Stomach (tissue), 9 donors: ENCODE results near the gene LCN1. TPM values are rescaled to one million over a fixed set of nuclear protein-coding genes. Genes with fewer than 3 reads are reported as not detected.
"Not testable (repeated sequence)": the region's sequence is repeated elsewhere in the genome, so short reads cannot be mapped to it uniquely, and the experiment has no call there.

Experiments
- DNase-seq, 2 donors: peaks; one replicate each; pipeline versions ENCODE4 v3.0.0 to v3.0.0-alpha.2; 2013 to 2019
- H3K27ac ChIP-seq, 5 donors: fragments of 200-600 bp in 4 of 5; sonication (generic) in 4 of 5; one replicate each; pipeline ENCODE4 v1.5.1; 2013 to 2019; ENCODE audit warnings: mild to moderate bottlenecking in 1 of 5, moderate library complexity in 1 of 5
- H3K27me3 ChIP-seq, 3 donors: fragments of 200-600 bp; sonication (generic); one replicate each; pipeline ENCODE4 v1.5.1; 2017 to 2019; ENCODE audit warnings: mixed run types in 1 of 3
- H3K36me3 ChIP-seq, 4 donors: fragments of 200-600 bp; sonication (generic); 1 replicate in 3 of 4; 2 replicates in 1 of 4; pipeline ENCODE4 v1.5.1; 2016 to 2019
- H3K4me1 ChIP-seq, 4 donors: fragments of 200-600 bp; sonication (generic); one replicate each; pipeline ENCODE4 v1.5.1; 2016 to 2019
- H3K4me3 ChIP-seq, 4 donors: fragments of 200-600 bp; sonication (generic) in 3 of 4; one replicate each; pipeline ENCODE4 v1.5.1; 2016 to 2019; ENCODE audit warnings: mild to moderate bottlenecking in 1 of 4
- H3K9me3 ChIP-seq, 4 donors: fragments of 200-600 bp; sonication (generic); one replicate each; pipeline ENCODE4 v1.5.1; 2016 to 2019
- EP300 ChIP-seq: sonication (generic); formaldehyde crosslinking; IDR thresholded peaks from one replicate; pipeline ENCODE4 v1.6.1; 2017; ENCODE audit warnings: antibody characterized with exemption
- POLR2A ChIP-seq, 4 donors: fragments of 450-650 bp; IDR thresholded peaks; one replicate each; pipeline ENCODE4 v1.6.1; 2016; ENCODE audit warnings: antibody characterized with exemption in 4 of 4, control low read depth in 2 of 4, mild to moderate bottlenecking in 1 of 4, moderate library complexity in 1 of 4
- POLR2AphosphoS5 ChIP-seq, 3 donors: sonication (generic); formaldehyde crosslinking; IDR thresholded peaks; one replicate each; pipeline ENCODE4 v1.6.1; 2016; ENCODE audit warnings: antibody characterized with exemption in 3 of 3
- WGBS, 5 donors: extraction: QIAGEN DNeasy Blood & Tissue Kit in 3 of 5; methylation state at CpG; one replicate each; pipeline versions ENCODE4 v1.1.5 to v1.1.7; 2013 to 2018; 5-methylcytosine and 5-hydroxymethylcytosine counted together
- intact Hi-C: fragments of 100-400 bp; cut with DNase I; formaldehyde crosslinking; loops from one replicate; pipeline ENCODE4 v1.15.1; 2023; ENCODE audit warnings: low total_unique reads
- polyA plus RNA-seq, 3 donors: library from polyadenylated mRNA; stranded (reverse); fragments of 200-250 nt; gene quantifications; one replicate each; pipeline ENCODE4 v1.2.3, GENCODE V29; 2013
- total RNA-seq, 5 donors: library from RNA; depleted of rRNA; stranded (reverse); fragments of >200 nt; gene quantifications; one replicate each; pipeline versions ENCODE4 v1.1.0 to v1.2.3, GENCODE V29; 2014 to 2016
- TF ChIP-seq, protein P1 (sequence below), 7 experiments: fragments of 450-650 bp in 4 of 7; fragments of 200-600 bp in 3 of 7; sonication (generic) in 3 of 7; IDR thresholded peaks; one replicate each; pipeline ENCODE4 v1.5.1; 2016 to 2019; ENCODE audit warnings: antibody characterized with exemption in 7 of 7, control low read depth in 2 of 7, mild to moderate bottlenecking in 1 of 7
- donor health status: healthy with polysubstance abuse.
- donor health status: Bipolar disorder and iron deficiency.
- donor health status: healthy.

The LCN1 gene
- total and polyA plus RNA-seq, 8 donors = not detected

DNA sequence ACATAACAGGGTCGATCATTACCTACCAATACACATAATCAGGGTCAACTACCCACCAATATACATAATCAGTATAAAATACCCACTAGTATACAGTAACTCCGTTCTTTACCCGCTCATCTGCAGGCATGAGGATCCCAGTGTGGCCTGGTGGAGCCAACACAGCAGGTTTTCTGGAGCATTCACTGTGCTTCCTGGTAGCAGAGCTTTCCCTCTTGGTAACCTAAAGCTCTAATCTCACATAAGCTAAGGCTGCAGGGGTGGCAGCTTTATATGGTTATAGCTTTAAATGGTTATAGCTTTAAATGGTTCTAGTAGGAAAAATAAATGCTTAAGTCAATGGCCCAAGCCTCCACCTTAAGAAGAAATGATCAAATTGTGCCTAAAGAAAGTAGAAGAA, 11.9 kb downstream of the LCN1 start:
- H3K27me3 ChIP-seq = peaks cover 0 to 42% (median 0%) of the 10 kb centered on the region in 3 donors
- H3K4me3 ChIP-seq = no peak overlapping the region
- TF ChIP-seq EP300 (no peak), POLR2A (IDR thresholded peaks at IDR 0.05) (no peak), POLR2AphosphoS5 (IDR thresholded peaks at IDR 0.05) (no peak)
- TF ChIP-seq, protein P1, sequence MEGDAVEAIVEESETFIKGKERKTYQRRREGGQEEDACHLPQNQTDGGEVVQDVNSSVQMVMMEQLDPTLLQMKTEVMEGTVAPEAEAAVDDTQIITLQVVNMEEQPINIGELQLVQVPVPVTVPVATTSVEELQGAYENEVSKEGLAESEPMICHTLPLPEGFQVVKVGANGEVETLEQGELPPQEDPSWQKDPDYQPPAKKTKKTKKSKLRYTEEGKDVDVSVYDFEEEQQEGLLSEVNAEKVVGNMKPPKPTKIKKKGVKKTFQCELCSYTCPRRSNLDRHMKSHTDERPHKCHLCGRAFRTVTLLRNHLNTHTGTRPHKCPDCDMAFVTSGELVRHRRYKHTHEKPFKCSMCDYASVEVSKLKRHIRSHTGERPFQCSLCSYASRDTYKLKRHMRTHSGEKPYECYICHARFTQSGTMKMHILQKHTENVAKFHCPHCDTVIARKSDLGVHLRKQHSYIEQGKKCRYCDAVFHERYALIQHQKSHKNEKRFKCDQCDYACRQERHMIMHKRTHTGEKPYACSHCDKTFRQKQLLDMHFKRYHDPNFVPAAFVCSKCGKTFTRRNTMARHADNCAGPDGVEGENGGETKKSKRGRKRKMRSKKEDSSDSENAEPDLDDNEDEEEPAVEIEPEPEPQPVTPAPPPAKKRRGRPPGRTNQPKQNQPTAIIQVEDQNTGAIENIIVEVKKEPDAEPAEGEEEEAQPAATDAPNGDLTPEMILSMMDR (IDR thresholded peaks at IDR 0.05) = no peak
- peak in 1 of 2 donors; percentile 15 for DNase-seq
- no peaks in the 10 kb centered on the region for H3K36me3 ChIP-seq
- no peaks in the 10 kb centered on the region for H3K4me1 ChIP-seq
- 86 to 99% (median 89%) methylated on average over 3 of the region's 3 CpGs for WGBS, 5 donors
- no peak overlapping the region for H3K27ac ChIP-seq
- intact Hi-C loops = no loop called here
- peaks cover 0 to 7% (median 0%) of the 10 kb centered on the region in 4 donors for H3K9me3 ChIP-seq

DNA sequence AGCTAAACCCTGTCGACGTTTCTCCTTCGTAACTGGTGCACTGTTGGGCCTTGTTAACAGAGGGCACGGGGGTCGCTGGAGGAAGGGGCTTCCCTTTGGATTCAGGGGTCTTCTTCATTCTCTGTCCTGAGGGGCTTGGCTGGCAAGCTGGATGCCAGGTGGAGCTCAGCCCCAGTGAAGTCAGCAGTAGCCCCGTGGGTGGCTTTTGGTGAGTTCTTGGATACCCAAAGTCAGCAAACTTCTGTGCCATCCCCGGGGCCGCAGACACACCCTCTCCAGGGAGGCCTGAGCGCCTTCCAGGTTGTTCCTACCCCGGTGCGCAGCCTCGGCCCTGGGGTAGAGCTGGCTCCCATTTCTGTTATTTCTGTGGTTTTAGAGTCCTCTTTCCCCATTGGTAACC, 12.4 kb downstream of the LCN1 start:
- no peaks in the 10 kb centered on the region for H3K36me3 ChIP-seq
- no peak overlapping the region for H3K27ac ChIP-seq
- H3K9me3 ChIP-seq = peaks cover 0 to 7% (median 0%) of the 10 kb centered on the region in 4 donors
- 89 to 92% (median 90%) methylated on average over 12 of the region's 12 CpGs for WGBS, 5 donors
- DNase-seq = peak in 1 of 2 donors; percentile 18
- no peak overlapping the region for H3K4me3 ChIP-seq
- no peaks in the 10 kb centered on the region for H3K4me1 ChIP-seq
- peaks cover 0 to 45% (median 0%) of the 10 kb centered on the region in 3 donors for H3K27me3 ChIP-seq
- intact Hi-C loops = no loop called here
- TF ChIP-seq EP300 (no peak), POLR2AphosphoS5 (IDR thresholded peaks at IDR 0.05) (no peak), POLR2A (IDR thresholded peaks at IDR 0.05) (no peak)
- TF ChIP-seq, protein P1 (IDR thresholded peaks at IDR 0.05) = no peak

DNA sequence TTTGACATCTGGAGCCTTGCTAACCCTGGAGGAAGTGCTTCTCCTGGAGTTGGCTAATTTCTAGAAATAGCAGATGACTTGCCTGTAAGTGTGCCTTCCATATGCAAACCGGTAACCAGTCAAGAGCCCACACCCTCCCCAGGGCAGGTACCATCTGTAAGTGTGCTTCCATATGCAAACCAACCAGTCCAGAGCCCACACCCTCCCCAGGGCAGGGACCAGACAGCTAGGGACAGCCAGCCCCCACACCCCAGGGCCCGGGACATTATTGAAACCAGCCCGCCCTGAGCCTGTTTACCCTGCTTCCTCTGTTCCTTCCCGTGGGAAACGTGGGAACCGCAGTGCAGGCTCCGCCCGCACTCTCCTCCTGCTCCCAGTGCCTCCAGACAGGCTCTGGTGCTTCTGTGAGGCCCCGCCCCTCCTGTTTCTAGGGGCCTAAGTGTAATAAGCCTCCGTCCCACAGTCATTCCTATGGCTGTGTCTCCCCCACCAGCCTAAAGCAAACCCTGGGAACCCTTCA, 13.0 kb downstream of the LCN1 start:
- H3K36me3 ChIP-seq, H3K9me3 ChIP-seq, H3K4me3 ChIP-seq, intact Hi-C loops, H3K27ac ChIP-seq, H3K4me1 ChIP-seq, DNase-seq: not testable (repeated sequence)
- peaks cover 0 to 51% (median 0%) of the 10 kb centered on the region in 3 donors for H3K27me3 ChIP-seq
- WGBS, 5 donors = 14 to 27% (median 22%) methylated on average over 9 to 10 of the region's 10 CpGs

DNA sequence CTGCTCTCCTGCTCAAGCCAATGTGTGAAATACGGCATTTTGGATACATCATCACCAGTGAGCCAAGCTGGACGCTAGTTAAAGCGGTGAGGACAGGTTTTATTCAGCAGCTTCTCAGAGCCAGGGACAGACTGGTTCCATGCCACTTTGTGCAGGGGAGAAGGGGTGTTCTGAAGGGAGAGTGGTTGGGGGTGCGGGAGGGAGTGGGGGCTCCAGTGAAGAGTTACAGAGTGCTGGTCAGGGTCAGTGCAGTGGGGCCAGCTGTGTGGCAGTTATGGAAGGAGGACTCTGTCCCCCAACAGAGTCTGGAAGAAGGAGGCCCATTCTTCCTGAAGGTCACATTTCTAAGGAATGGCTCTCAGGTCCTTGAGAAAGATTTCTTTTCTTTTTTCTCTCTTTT, 13.6 kb downstream of the LCN1 start:
- WGBS, 5 donors = 67 to 81% (median 75%) methylated on average over 4 of the region's 4 CpGs
- intact Hi-C loops, H3K27ac ChIP-seq, H3K4me1 ChIP-seq, H3K36me3 ChIP-seq, H3K4me3 ChIP-seq, H3K9me3 ChIP-seq: not testable (repeated sequence)
- peak in 1 of 2 donors; percentile 10 for DNase-seq
- H3K27me3 ChIP-seq = peaks cover 0 to 56% (median 0%) of the 10 kb centered on the region in 3 donors

DNA sequence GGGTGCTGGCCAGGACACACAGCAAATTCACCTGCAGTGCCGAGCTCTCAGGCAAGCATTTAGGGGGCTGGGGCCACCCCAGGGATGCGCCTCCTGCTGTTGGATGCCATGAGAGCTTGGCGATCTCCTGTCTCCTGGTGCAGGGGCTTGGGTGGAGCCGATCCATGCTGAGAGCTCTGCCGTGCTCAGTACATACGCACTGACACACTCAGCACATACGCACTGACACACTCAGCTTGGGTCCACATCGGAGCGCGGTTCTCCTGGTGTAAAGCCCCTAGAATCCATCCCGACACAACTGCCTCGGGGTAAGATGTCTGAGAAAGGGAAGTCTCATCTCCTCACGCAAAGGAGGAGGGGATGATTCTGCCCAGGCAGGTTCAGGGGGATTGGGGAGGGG, 14.4 kb downstream of the LCN1 start:
- H3K4me3 ChIP-seq, H3K4me1 ChIP-seq, H3K36me3 ChIP-seq, intact Hi-C loops, H3K9me3 ChIP-seq, H3K27ac ChIP-seq: not testable (repeated sequence)
- WGBS, 5 donors = 68 to 88% (median 76%) methylated on average over 4 to 13 of the region's 13 CpGs
- H3K27me3 ChIP-seq = peaks cover 0 to 64% (median 0%) of the 10 kb centered on the region in 3 donors
- DNase-seq = peak in 1 of 2 donors; percentile 11

DNA sequence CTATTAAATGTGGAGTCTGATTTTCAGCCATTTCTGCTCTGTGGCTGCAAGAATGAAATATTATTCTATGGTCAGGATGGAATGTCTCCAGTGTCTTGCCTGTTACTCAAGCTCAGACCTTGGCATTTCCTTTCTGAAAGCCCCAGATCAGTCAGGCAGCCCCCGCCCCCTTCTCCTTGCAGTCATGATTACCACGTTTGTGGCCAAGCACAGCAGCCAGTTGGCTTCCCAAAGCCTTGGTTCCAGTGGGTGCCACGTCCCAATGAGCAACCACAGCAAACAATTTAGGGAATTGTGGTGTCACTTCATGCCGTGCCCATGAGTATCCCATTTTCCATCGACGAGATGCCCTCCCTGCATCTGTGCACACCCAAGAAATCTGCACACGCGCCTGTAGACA, 15.0 kb downstream of the LCN1 start:
- no peaks in the 10 kb centered on the region for H3K4me1 ChIP-seq
- DNase-seq = peak in 1 of 2 donors; percentile 10
- H3K36me3 ChIP-seq = no peaks in the 10 kb centered on the region
- H3K27me3 ChIP-seq = peaks cover 0 to 59% (median 0%) of the 10 kb centered on the region in 3 donors
- no peak for TF ChIP-seq EP300
- no peak for TF ChIP-seq POLR2A (IDR thresholded peaks at IDR 0.05)
- no peak for TF ChIP-seq POLR2AphosphoS5 (IDR thresholded peaks at IDR 0.05)
- TF ChIP-seq, protein P1 (IDR thresholded peaks at IDR 0.05) = no peak
- H3K27ac ChIP-seq = no peak overlapping the region
- no peak overlapping the region for H3K4me3 ChIP-seq
- WGBS, 5 donors = 70 to 82% (median 77%) methylated on average over 8 of the region's 8 CpGs
- intact Hi-C loops = no loop called here
- no peaks in the 10 kb centered on the region for H3K9me3 ChIP-seq

DNA sequence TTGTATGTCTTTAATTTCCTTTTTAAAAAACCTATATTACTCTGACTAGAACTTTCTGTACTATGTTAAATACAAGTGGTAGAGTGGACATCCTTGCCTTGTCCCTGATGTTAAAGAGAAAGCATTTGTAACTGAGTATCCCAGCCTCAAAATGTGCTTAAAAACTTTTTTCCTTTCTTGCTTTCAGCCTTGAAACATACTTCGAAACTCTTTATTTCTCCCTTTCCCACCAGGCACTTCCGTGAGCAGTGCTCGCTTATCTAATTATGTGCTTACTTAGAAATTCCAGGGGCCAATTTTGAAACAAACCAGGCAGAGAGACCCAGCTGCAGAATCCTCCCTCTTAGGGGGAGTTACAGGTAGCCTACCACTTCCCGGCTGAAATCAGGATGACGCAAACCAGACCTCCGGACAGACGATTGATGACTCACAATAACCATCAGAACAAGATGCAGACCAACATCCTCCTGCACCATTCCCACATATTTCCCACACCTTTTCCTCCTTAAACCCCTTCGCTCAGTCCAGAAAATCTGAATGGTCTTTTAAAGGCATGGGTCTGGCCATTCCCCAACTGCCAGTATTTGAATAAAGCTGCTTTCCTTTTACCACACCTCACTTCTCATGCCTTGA, 22.1 kb downstream of the LCN1 start:
- H3K27ac ChIP-seq, intact Hi-C loops, H3K4me1 ChIP-seq, H3K4me3 ChIP-seq, H3K9me3 ChIP-seq, H3K36me3 ChIP-seq: not testable (repeated sequence)
- peaks cover 0 to 43% (median 0%) of the 10 kb centered on the region in 3 donors for H3K27me3 ChIP-seq
- peak in 1 of 2 donors; percentile 20 for DNase-seq
- WGBS, 5 donors = 44 to 61% (median 49%) methylated on average over 8 of the region's 8 CpGs
